ENCODE results near the gene LSM7. TPM values are rescaled to one million over a fixed set of nuclear protein-coding genes. Genes with fewer than 3 reads are reported as not detected.
"Not testable (repeated sequence)": the region's sequence is repeated elsewhere in the genome, so short reads cannot be mapped to it uniquely, and the experiment has no call there.

LSM7 gene
- total and polyA plus RNA-seq, 7 donors = 51.5 to 427 (median 139) TPM

DNA sequence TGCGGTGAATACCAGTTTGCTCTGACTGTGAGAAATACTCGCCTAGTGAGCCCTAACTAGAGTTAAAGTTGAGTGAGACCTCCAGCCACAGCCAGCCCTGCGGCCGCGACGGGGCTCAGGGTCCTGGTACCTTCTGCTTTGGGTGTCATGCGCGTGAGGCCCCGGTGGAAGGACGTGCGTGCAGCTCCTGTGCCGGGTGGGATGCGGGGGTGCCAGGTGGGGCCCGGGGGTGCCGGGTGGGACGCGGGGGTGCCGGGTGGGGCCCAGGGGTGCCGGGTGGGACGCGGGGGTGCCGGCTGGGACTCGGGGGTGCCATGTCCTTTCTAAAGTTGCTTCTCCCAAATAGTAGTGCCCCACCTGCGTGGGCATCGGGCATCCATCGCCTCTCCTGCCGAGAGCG lies 23.2 kb upstream of the LSM7 start:
- DNase-seq = no peak
- WGBS, 2 donors = 95 to 96% methylated on average over 28 of the region's 28 CpGs
- H3K9me3 ChIP-seq = no peaks in the 10 kb centered on the region
- no peak for TF ChIP-seq POLR2AphosphoS5 (IDR thresholded peaks at IDR 0.05)
- no peak for TF ChIP-seq POLR2A (IDR thresholded peaks at IDR 0.05)
- TF ChIP-seq, protein P1, sequence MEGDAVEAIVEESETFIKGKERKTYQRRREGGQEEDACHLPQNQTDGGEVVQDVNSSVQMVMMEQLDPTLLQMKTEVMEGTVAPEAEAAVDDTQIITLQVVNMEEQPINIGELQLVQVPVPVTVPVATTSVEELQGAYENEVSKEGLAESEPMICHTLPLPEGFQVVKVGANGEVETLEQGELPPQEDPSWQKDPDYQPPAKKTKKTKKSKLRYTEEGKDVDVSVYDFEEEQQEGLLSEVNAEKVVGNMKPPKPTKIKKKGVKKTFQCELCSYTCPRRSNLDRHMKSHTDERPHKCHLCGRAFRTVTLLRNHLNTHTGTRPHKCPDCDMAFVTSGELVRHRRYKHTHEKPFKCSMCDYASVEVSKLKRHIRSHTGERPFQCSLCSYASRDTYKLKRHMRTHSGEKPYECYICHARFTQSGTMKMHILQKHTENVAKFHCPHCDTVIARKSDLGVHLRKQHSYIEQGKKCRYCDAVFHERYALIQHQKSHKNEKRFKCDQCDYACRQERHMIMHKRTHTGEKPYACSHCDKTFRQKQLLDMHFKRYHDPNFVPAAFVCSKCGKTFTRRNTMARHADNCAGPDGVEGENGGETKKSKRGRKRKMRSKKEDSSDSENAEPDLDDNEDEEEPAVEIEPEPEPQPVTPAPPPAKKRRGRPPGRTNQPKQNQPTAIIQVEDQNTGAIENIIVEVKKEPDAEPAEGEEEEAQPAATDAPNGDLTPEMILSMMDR (IDR thresholded peaks at IDR 0.05) = no peak
- no peak for TF ChIP-seq EP300 (IDR thresholded peaks at IDR 0.05)
- no peak overlapping the region for H3K4me3 ChIP-seq
- no peaks in the 10 kb centered on the region for H3K27me3 ChIP-seq
- intact Hi-C loops (cut with DNase I) = no loop called here
- H3K36me3 ChIP-seq = peaks cover 0 to 40% (median 6%) of the 10 kb centered on the region in 4 donors
- H3K4me1 ChIP-seq = no peaks in the 10 kb centered on the region
- no peak overlapping the region for H3K27ac ChIP-seq

- Histone ChIP-seq H3K27me3 (no peaks in the 10 kb centered on the region), H3K4me3 (no peak overlapping the region), H3K36me3 (peaks cover 0 to 41% (median 6%) of the 10 kb centered on the region in 4 donors), H3K27ac (no peak overlapping the region), H3K4me1 (peaks cover 0 to 5% (median 0%) of the 10 kb centered on the region in 4 donors), H3K9me3 (no peaks in the 10 kb centered on the region)
- TF ChIP-seq, protein P1 (IDR thresholded peaks at IDR 0.05) = no peak
- TF ChIP-seq EP300 (IDR thresholded peaks at IDR 0.05) = no peak
- no peak for TF ChIP-seq POLR2AphosphoS5 (IDR thresholded peaks at IDR 0.05)
- TF ChIP-seq POLR2A (IDR thresholded peaks at IDR 0.05) = no peak
- 82 to 89% methylated on average over 16 of the region's 16 CpGs for WGBS, 2 donors
- no peak for DNase-seq
- intact Hi-C loops (cut with DNase I) = no loop called here
Measured at GRCh38 chr19:2350656-2351055, 22.3 kb upstream of the LSM7 start.

GRCh38 chr19:2349818-2350217 lies 21.4 kb upstream of the LSM7 start:
- H3K36me3 ChIP-seq = peaks cover 0 to 43% (median 6%) of the 10 kb centered on the region in 4 donors
- H3K4me1 ChIP-seq; H3K4me3 ChIP-seq; intact Hi-C loops (cut with DNase I); H3K9me3 ChIP-seq; H3K27ac ChIP-seq; DNase-seq; H3K27me3 ChIP-seq: not testable (repeated sequence)
- WGBS, 2 donors = 94 to 96% methylated on average over 24 of the region's 24 CpGs

GRCh38 chr19:2345794-2346663 lies 17.6 kb upstream of the LSM7 start:
- 31 to 70% methylated on average over 25 of the region's 25 CpGs for WGBS, 2 donors
- Histone ChIP-seq H3K36me3 (peaks cover 0 to 47% (median 8%) of the 10 kb centered on the region in 4 donors), H3K27ac (no peak overlapping the region)

GRCh38 chr19:2345076-2345475 lies 16.7 kb upstream of the LSM7 start:
- H3K4me3 ChIP-seq = no peak overlapping the region
- peaks cover 0 to 9% (median 0%) of the 10 kb centered on the region in 4 donors for H3K4me1 ChIP-seq
- H3K9me3 ChIP-seq = no peaks in the 10 kb centered on the region
- 94 to 96% methylated on average over 17 of the region's 17 CpGs for WGBS, 2 donors
- intact Hi-C loops (cut with DNase I) = no loop called here
- no peak overlapping the region for H3K27ac ChIP-seq
- TF ChIP-seq POLR2AphosphoS5 (IDR thresholded peaks at IDR 0.05) = no peak
- H3K36me3 ChIP-seq = peaks cover 0 to 49% (median 8%) of the 10 kb centered on the region in 4 donors
- H3K27me3 ChIP-seq = no peaks in the 10 kb centered on the region
- DNase-seq = no peak

More at GRCh38 chr19:2345794-2346663, 17.6 kb upstream of the LSM7 start:
- H3K9me3 ChIP-seq = no peaks in the 10 kb centered on the region
- no peaks in the 10 kb centered on the region for H3K27me3 ChIP-seq
- H3K4me3 ChIP-seq = no peak overlapping the region
- peaks cover 0 to 9% (median 0%) of the 10 kb centered on the region in 4 donors for H3K4me1 ChIP-seq
- TF ChIP-seq POLR2A (IDR thresholded peaks at IDR 0.05) = no peak
- TF ChIP-seq, protein P1 (IDR thresholded peaks at IDR 0.05) = no peak
- no peak for TF ChIP-seq EP300 (IDR thresholded peaks at IDR 0.05)
- TF ChIP-seq POLR2AphosphoS5 (IDR thresholded peaks at IDR 0.05) = no peak
- DNase-seq = no peak
- intact Hi-C loops (cut with DNase I) = no loop called here
